ENCODE measurements around the gene KLHL42.

Gene KLHL42

GRCh38 chr12:27781680-27782079, 1.6 kb downstream of the KLHL42 start:
- DNase-seq, result peak; percentile 35
- Histone ChIP-seq H4K8ac (ENCODE audit: low read length) (no peak overlapping the region), H3K36me3 (ENCODE audit: control insufficient read depth in 1 of 2, insufficient read depth in 2 of 2, low read depth in 1 of 2, low read length in 2 of 2) (peaks cover 0 to 9% of the 10 kb centered on the region in 2 experiments), H3K4me1 (ENCODE audit: control insufficient read depth, insufficient read depth, low read depth, low read length) (peaks cover 11% of the 10 kb centered on the region), H3K4me2 (ENCODE audit: low read length, poor library complexity, severe bottlenecking) (peak overlapping the region; percentile 17), H3K27ac (ENCODE audit: low read length, poor library complexity, severe bottlenecking) (no peak overlapping the region), H2BK12ac (ENCODE audit: low read length in 2 of 2) (no peak overlapping the region), H3K9ac (ENCODE audit: low read length) (peak overlapping the region; percentile 90), H3K79me1 (replicated peaks; ENCODE audit: low read length, poor library complexity, severe bottlenecking) (peaks cover 7% of the 10 kb centered on the region), H2BK15ac (ENCODE audit: low read depth, poor library complexity, severe bottlenecking) (no peak overlapping the region), H2AK5ac (ENCODE audit: low read length, severe bottlenecking) (no peak overlapping the region), H3K14ac (ENCODE audit: low read length in 2 of 2) (no peak overlapping the region), H3K27me3 (ENCODE audit: control insufficient read depth in 1 of 2, insufficient read depth in 1 of 2, low read length in 2 of 2) (no peaks in the 10 kb centered on the region), H2BK120ac (ENCODE audit: low read depth, low read length) (no peak overlapping the region), H3K4me3 (ENCODE audit: insufficient read depth in 1 of 2, low read depth in 1 of 2, low read length in 2 of 2) (peak overlapping the region in 1 of 2 experiments; percentile 96), H3K23ac (ENCODE audit: low read length in 2 of 2) (no peak overlapping the region), H3K9me3 (ENCODE audit: control insufficient read depth, low read length) (no peaks in the 10 kb centered on the region), H3K4ac (ENCODE audit: low read depth in 1 of 2, low read length in 2 of 2) (no peak overlapping the region), H4K91ac (ENCODE audit: low read length) (no peak overlapping the region), H2BK5ac (ENCODE audit: low read depth, low read length, poor library complexity, severe bottlenecking) (no peak overlapping the region), H2AFZ (ENCODE audit: low read depth, low read length) (no peak overlapping the region), H3K18ac (ENCODE audit: low read depth in 1 of 2, low read length in 2 of 2) (no peak overlapping the region)
- WGBS, result 63% methylated on average over 2 of the region's 5 CpGs

- H3K4me1 ChIP-seq (ENCODE audit: control insufficient read depth, insufficient read depth, low read depth, low read length), result peaks cover 11% of the 10 kb centered on the region
- WGBS, result no CpG with 5 or more reads among the region's 1 CpG
- no peak overlapping the region for H3K4me2 ChIP-seq (ENCODE audit: low read length, poor library complexity, severe bottlenecking)
- H3K27me3 ChIP-seq (ENCODE audit: control insufficient read depth in 1 of 2, insufficient read depth in 1 of 2, low read length in 2 of 2), result no peaks in the 10 kb centered on the region
- H3K79me1 ChIP-seq (replicated peaks; ENCODE audit: low read length, poor library complexity, severe bottlenecking), result peaks cover 12% of the 10 kb centered on the region
- no peak overlapping the region for H2BK120ac ChIP-seq (ENCODE audit: low read depth, low read length)
- H4K8ac ChIP-seq (ENCODE audit: low read length), result no peak overlapping the region
- peak overlapping the region in 1 of 2 experiments; percentile 55 for H2BK12ac ChIP-seq (ENCODE audit: low read length in 2 of 2)
- H2BK5ac ChIP-seq (ENCODE audit: low read depth, low read length, poor library complexity, severe bottlenecking), result no peak overlapping the region
- H3K18ac ChIP-seq (ENCODE audit: low read depth in 1 of 2, low read length in 2 of 2), result peak overlapping the region in 1 of 2 experiments; percentile 43
- H3K36me3 ChIP-seq (ENCODE audit: control insufficient read depth in 1 of 2, insufficient read depth in 2 of 2, low read depth in 1 of 2, low read length in 2 of 2), result peaks cover 0 to 9% of the 10 kb centered on the region in 2 experiments
- H3K14ac ChIP-seq (ENCODE audit: low read length in 2 of 2), result no peak overlapping the region
- no peak overlapping the region for H2AFZ ChIP-seq (ENCODE audit: low read depth, low read length)
- no peak overlapping the region for H3K4ac ChIP-seq (ENCODE audit: low read depth in 1 of 2, low read length in 2 of 2)
- no peak overlapping the region for H2AK5ac ChIP-seq (ENCODE audit: low read length, severe bottlenecking)
- no peak overlapping the region for H3K27ac ChIP-seq (ENCODE audit: low read length, poor library complexity, severe bottlenecking)
- H3K9ac ChIP-seq (ENCODE audit: low read length), result no peak overlapping the region
- H3K9me3 ChIP-seq (ENCODE audit: control insufficient read depth, low read length), result no peaks in the 10 kb centered on the region
- DNase-seq, result no peak
- H4K91ac ChIP-seq (ENCODE audit: low read length), result no peak overlapping the region
- H2BK15ac ChIP-seq (ENCODE audit: low read depth, poor library complexity, severe bottlenecking), result no peak overlapping the region
- no peak overlapping the region for H3K23ac ChIP-seq (ENCODE audit: low read length in 2 of 2)
- peak overlapping the region in 1 of 2 experiments; percentile 96 for H3K4me3 ChIP-seq (ENCODE audit: insufficient read depth in 1 of 2, low read depth in 1 of 2, low read length in 2 of 2)
These were observed 2.4 kb downstream of the KLHL42 start for GRCh38 chr12:27782481-27782880.

- H3K4me1 ChIP-seq (ENCODE audit: control insufficient read depth, insufficient read depth, low read depth, low read length), result peaks cover 2% of the 10 kb centered on the region
- H2AFZ ChIP-seq (ENCODE audit: low read depth, low read length), result no peak overlapping the region
- H2BK12ac ChIP-seq (ENCODE audit: low read length in 2 of 2), result no peak overlapping the region
- no peak overlapping the region for H2BK5ac ChIP-seq (ENCODE audit: low read depth, low read length, poor library complexity, severe bottlenecking)
- no peak overlapping the region for H3K18ac ChIP-seq (ENCODE audit: low read depth in 1 of 2, low read length in 2 of 2)
- no peak overlapping the region for H3K23ac ChIP-seq (ENCODE audit: low read length in 2 of 2)
- H3K27ac ChIP-seq (ENCODE audit: low read length, poor library complexity, severe bottlenecking), result peak overlapping the region; percentile 8
- WGBS, result 11% methylated on average over 2 of the region's 3 CpGs
- H4K8ac ChIP-seq (ENCODE audit: low read length), result no peak overlapping the region
- peaks cover 28% of the 10 kb centered on the region for H3K79me1 ChIP-seq (replicated peaks; ENCODE audit: low read length, poor library complexity, severe bottlenecking)
- no peaks in the 10 kb centered on the region for H3K9me3 ChIP-seq (ENCODE audit: control insufficient read depth, low read length)
- H3K4me3 ChIP-seq (ENCODE audit: insufficient read depth in 1 of 2, low read depth in 1 of 2, low read length in 2 of 2), result no peak overlapping the region
- H2BK15ac ChIP-seq (ENCODE audit: low read depth, poor library complexity, severe bottlenecking), result no peak overlapping the region
- no peak overlapping the region for H3K14ac ChIP-seq (ENCODE audit: low read length in 2 of 2)
- peak; percentile 89 for DNase-seq
- no peak overlapping the region for H2AK5ac ChIP-seq (ENCODE audit: low read length, severe bottlenecking)
- no peak overlapping the region for H2BK120ac ChIP-seq (ENCODE audit: low read depth, low read length)
- no peak overlapping the region for H4K91ac ChIP-seq (ENCODE audit: low read length)
- no peak overlapping the region for H3K4me2 ChIP-seq (ENCODE audit: low read length, poor library complexity, severe bottlenecking)
- peaks cover 0 to 29% of the 10 kb centered on the region in 2 experiments for H3K36me3 ChIP-seq (ENCODE audit: control insufficient read depth in 1 of 2, insufficient read depth in 2 of 2, low read depth in 1 of 2, low read length in 2 of 2)
- H3K4ac ChIP-seq (ENCODE audit: low read depth in 1 of 2, low read length in 2 of 2), result no peak overlapping the region
- no peak overlapping the region for H3K9ac ChIP-seq (ENCODE audit: low read length)
- no peaks in the 10 kb centered on the region for H3K27me3 ChIP-seq (ENCODE audit: control insufficient read depth in 1 of 2, insufficient read depth in 1 of 2, low read length in 2 of 2)
These were observed 6.0 kb downstream of the KLHL42 start for GRCh38 chr12:27785882-27786570.

- Histone ChIP-seq H4K8ac (ENCODE audit: low read length) (no peak overlapping the region), H3K4ac (ENCODE audit: low read depth in 1 of 2, low read length in 2 of 2) (no peak overlapping the region), H3K4me2 (ENCODE audit: low read length, poor library complexity, severe bottlenecking) (no peak overlapping the region), H3K36me3 (ENCODE audit: control insufficient read depth in 1 of 2, insufficient read depth in 2 of 2, low read depth in 1 of 2, low read length in 2 of 2) (peaks cover 5 to 40% of the 10 kb centered on the region in 2 experiments), H3K4me3 (ENCODE audit: insufficient read depth in 1 of 2, low read depth in 1 of 2, low read length in 2 of 2) (no peak overlapping the region), H3K9me3 (ENCODE audit: control insufficient read depth, low read length) (no peaks in the 10 kb centered on the region), H2BK12ac (ENCODE audit: low read length in 2 of 2) (no peak overlapping the region), H3K14ac (ENCODE audit: low read length in 2 of 2) (no peak overlapping the region), H3K9ac (ENCODE audit: low read length) (no peak overlapping the region), H3K79me1 (replicated peaks; ENCODE audit: low read length, poor library complexity, severe bottlenecking) (peaks cover 39% of the 10 kb centered on the region), H2AFZ (ENCODE audit: low read depth, low read length) (no peak overlapping the region), H3K23ac (ENCODE audit: low read length in 2 of 2) (no peak overlapping the region), H2AK5ac (ENCODE audit: low read length, severe bottlenecking) (no peak overlapping the region), H3K4me1 (ENCODE audit: control insufficient read depth, insufficient read depth, low read depth, low read length) (no peaks in the 10 kb centered on the region), H2BK15ac (ENCODE audit: low read depth, poor library complexity, severe bottlenecking) (no peak overlapping the region), H4K91ac (ENCODE audit: low read length) (no peak overlapping the region), H2BK120ac (ENCODE audit: low read depth, low read length) (no peak overlapping the region), H2BK5ac (ENCODE audit: low read depth, low read length, poor library complexity, severe bottlenecking) (no peak overlapping the region), H3K18ac (ENCODE audit: low read depth in 1 of 2, low read length in 2 of 2) (no peak overlapping the region), H3K27me3 (ENCODE audit: control insufficient read depth in 1 of 2, insufficient read depth in 1 of 2, low read length in 2 of 2) (no peaks in the 10 kb centered on the region), H3K27ac (ENCODE audit: low read length, poor library complexity, severe bottlenecking) (no peak overlapping the region)
- WGBS, result 0% methylated on average over 1 of the region's 2 CpGs
- DNase-seq, result peak; percentile 83
These were observed 7.5 kb downstream of the KLHL42 start for GRCh38 chr12:27787559-27787958.
